Panc1 (cell line): ENCODE data around the gene NCOA6. TPM values are rescaled to one million over a fixed set of nuclear protein-coding genes. Genes with fewer than 3 reads are reported as not detected.

ENCODE experiments used
- ATAC-seq: fragments of 200-7000 bp; cut with Tn5 transposase; 2 replicates; pipeline ENCODE4 v1.9.1; 2020; ENCODE audit warnings: mild to moderate bottlenecking, moderate library complexity
- BruUV-seq: library from RNA; stranded (reverse); fragments of 400-500 nt; replicated peaks from 2 replicates; lab custom pipeline; 2021; lab: Mats Ljungman, UMichigan
- CTCF ChIA-PET: fragments of 300-600 bp; sonication (Branson Sonifier 250); formaldehyde crosslinking; loops from one replicate; lab custom pipeline; 2022; ENCODE audit warnings: antibody characterized with exemption; lab: Charles Lee
- POLR2A ChIA-PET: fragments of 300-600 bp; sonication (Branson Sonifier 250); formaldehyde crosslinking; loops from one replicate; lab custom pipeline; 2022; ENCODE audit warnings: antibody characterized with exemption; lab: Charles Lee
- DNase-seq: peaks from one replicate; pipeline ENCODE4 v3.0.0-alpha.2; 2010; ENCODE audit warnings: low read depth, low spot score
- H3K27ac ChIP-seq: 2 replicates; pipeline ENCODE4 v1.5.1; 2011; ENCODE audit warnings: mild to moderate bottlenecking, low read length, inconsistent platforms
- H3K27me3 ChIP-seq: fragments of 200-500 bp; sonication (Bioruptor generic); 2 replicates; pipeline ENCODE4 v1.6.0; 2014; ENCODE audit warnings: low read length, inconsistent platforms; ENCODE audit not compliant: control insufficient read depth, insufficient read depth
- H3K36me3 ChIP-seq: fragments of 200-500 bp; sonication (Bioruptor generic); 2 replicates; pipeline ENCODE4 v1.5.1; 2014; ENCODE audit warnings: inconsistent platforms, mild to moderate bottlenecking, low read length, moderate library complexity; ENCODE audit not compliant: control insufficient read depth, insufficient read depth
- H3K4me1 ChIP-seq: 2 replicates; pipeline ENCODE4 v1.5.1; 2011; ENCODE audit warnings: inconsistent platforms, mild to moderate bottlenecking, low read length, moderate library complexity; ENCODE audit not compliant: control insufficient read depth, insufficient read depth
- H3K4me3 ChIP-seq, 2 experiments: 2 replicates each; pipeline ENCODE4 v1.5.1; 2011 to 2012; ENCODE audit warnings: low read depth in 2 of 2, low read length in 2 of 2, mild to moderate bottlenecking in 2 of 2, inconsistent platforms in 1 of 2, moderate library complexity in 1 of 2
- H3K9me3 ChIP-seq: fragments of 200-500 bp; sonication (Bioruptor generic); 2 replicates; pipeline ENCODE4 v1.5.1; 2014; ENCODE audit warnings: low read depth, mild to moderate bottlenecking, inconsistent platforms, low read length, moderate library complexity; ENCODE audit not compliant: control insufficient read depth, insufficient read depth
- CTCF ChIP-seq: fragments of 450-650 bp; IDR thresholded peaks from 2 replicates; pipeline ENCODE4 v1.5.1; 2017; ENCODE audit warnings: mild to moderate bottlenecking
- POLR2AphosphoS5 ChIP-seq: IDR thresholded peaks from 2 replicates; pipeline ENCODE4 v1.6.1; 2012; ENCODE audit warnings: mild to moderate bottlenecking, low read depth, low read length, moderate library complexity
- REST ChIP-seq, 2 experiments: IDR thresholded peaks; 2 replicates each; pipeline ENCODE4 v1.6.1; 2011 to 2012; ENCODE audit warnings: low read depth in 2 of 2, control low read depth in 1 of 2, low read length in 1 of 2, mild to moderate bottlenecking in 1 of 2, moderate library complexity in 1 of 2; ENCODE audit not compliant: insufficient read depth in 1 of 2
- SIN3A ChIP-seq: IDR thresholded peaks from 2 replicates; pipeline ENCODE4 v1.6.1; 2012; ENCODE audit warnings: low read depth, mild to moderate bottlenecking, low read length, moderate library complexity, borderline replicate concordance; ENCODE audit not compliant: insufficient read depth
- TCF7L2 ChIP-seq: IDR thresholded peaks from 2 replicates; pipeline ENCODE4 v1.6.1; 2011; ENCODE audit warnings: mild to moderate bottlenecking, low read depth, low read length, inconsistent platforms
- in situ Hi-C: cut with HindIII; loops from 2 replicates; pipeline ENCODE4 v1.10.0; 2016; ENCODE audit warnings: low sequenced_read_pairs, low pct_unique_long_range_greater_than_20kb
- intact Hi-C: fragments of 100-400 bp; cut with micrococcal nuclease; formaldehyde crosslinking; loops from one replicate; pipeline ENCODE4 v1.10.0; 2022; ENCODE audit not compliant: unreplicated experiment
- total RNA-seq: library from RNA; stranded (reverse); gene quantifications from one replicate; pipeline ENCODE4 v1.2.1, GENCODE V29; 2021; ENCODE audit not compliant: unreplicated experiment

NCOA6 gene
- total RNA-seq, 1 experiment from 2014 or later = 28.9 TPM

- ATAC-seq = no peak
- in situ Hi-C loops = no loop called here
These were observed 78.0 kb downstream of the NCOA6 start for GRCh38 chr20:34747479-34747878.

GRCh38 chr20:34746674-34747073 is 78.8 kb downstream of the NCOA6 start:
- CTCF ChIA-PET = no interaction called here
- ATAC-seq = no peak

More at GRCh38 chr20:34747479-34747878, 78.0 kb downstream of the NCOA6 start:
- peaks cover 31% of the 10 kb centered on the region for H3K36me3 ChIP-seq
- no TSS peak for BruUV-seq
- TF ChIP-seq REST (IDR thresholded peaks at IDR 0.05; ENCODE audit: insufficient read depth in 1 of 2, low read depth in 2 of 2, low read length in 1 of 2) (no peak), POLR2AphosphoS5 (no peak), SIN3A (no peak), CTCF (no peak), TCF7L2 (no peak)
- H3K4me1 ChIP-seq = no peaks in the 10 kb centered on the region
- H3K27me3 ChIP-seq = no peaks in the 10 kb centered on the region
- no peaks in the 10 kb centered on the region for H3K9me3 ChIP-seq
- no peak for DNase-seq
- intact Hi-C loops = no loop called here
- POLR2A ChIA-PET = interaction anchor here (0.7 kb wide), 1 partner anchor 21 kb away, joined by 10 read pairs; no protein-coding TSS in a partner anchor
- CTCF ChIA-PET = no interaction called here
- no peak overlapping the region for H3K27ac ChIP-seq
- H3K4me3 ChIP-seq = no peak overlapping the region

More at GRCh38 chr20:34746674-34747073, 78.8 kb downstream of the NCOA6 start:
- Histone ChIP-seq H3K27me3 (no peaks in the 10 kb centered on the region), H3K27ac (no peak overlapping the region), H3K9me3 (no peaks in the 10 kb centered on the region), H3K36me3 (peaks cover 31% of the 10 kb centered on the region), H3K4me3 (no peak overlapping the region), H3K4me1 (no peaks in the 10 kb centered on the region)
- no peak for TF ChIP-seq CTCF
- no peak for TF ChIP-seq REST (IDR thresholded peaks at IDR 0.05; ENCODE audit: insufficient read depth in 1 of 2, low read depth in 2 of 2, low read length in 1 of 2)
- TF ChIP-seq TCF7L2 = no peak
- TF ChIP-seq SIN3A = no peak
- no peak for TF ChIP-seq POLR2AphosphoS5
- intact Hi-C loops (no loop called here), in situ Hi-C loops (no loop called here)
- no peak for DNase-seq
- no TSS peak for BruUV-seq
- POLR2A ChIA-PET = interaction anchor here (0.7 kb wide), 1 partner anchor 21 kb away, joined by 10 read pairs; no protein-coding TSS in a partner anchor
